Endothelial cell of umbilical vein (primary cell): Measurements from ENCODE around the gene HTR1A. TPM values are rescaled to one million over a fixed set of nuclear protein-coding genes. Genes with fewer than 3 reads are reported as not detected.

Experiments
- BruUV-seq: library from RNA; stranded (reverse); fragments of 400-500 nt; replicated peaks from 2 replicates; lab custom pipeline; 2021; lab: Mats Ljungman, UMichigan
- CTCF ChIA-PET: fragments of 300-600, 350-600 bp; sonication (Branson Sonifier 250); formaldehyde crosslinking; loops from one replicate; lab custom pipeline; 2021; ENCODE audit warnings: antibody characterized with exemption, inconsistent platforms; lab: Charles Lee
- POLR2A ChIA-PET: fragments of 300-600, 350-600 bp; sonication (Branson Sonifier 250); formaldehyde crosslinking; loops from one replicate; lab custom pipeline; 2021; ENCODE audit warnings: antibody characterized with exemption, inconsistent platforms; lab: Charles Lee
- DNase-seq: peaks from one replicate; pipeline ENCODE4 v3.0.0-alpha.2; 2011; ENCODE audit warnings: low read depth, low spot score
- FAIRE-seq: peaks from 2 replicates; lab custom pipeline; 2011; peaks lifted over from hg19 to GRCh38; lab: Jason Lieb, UNC
- H2AFZ ChIP-seq: 2 replicates; pipeline ENCODE4 v1.6.0; 2012; ENCODE audit warnings: low read depth, low read length, control low read depth, inconsistent platforms
- H3K27ac ChIP-seq: 2 replicates; pipeline ENCODE4 v1.5.1; 2011; ENCODE audit warnings: low read depth, mild to moderate bottlenecking, control low read depth, low read length, moderate library complexity; ENCODE audit not compliant: insufficient read depth
- H3K27me3 ChIP-seq, 2 experiments: 2 replicates each; pipeline versions ENCODE4 v1.6.0 to v1.6.1; 2011; ENCODE audit warnings: low read length in 2 of 2, mixed read lengths in 1 of 2; ENCODE audit not compliant: control insufficient read depth in 2 of 2, insufficient read depth in 2 of 2
- H3K36me3 ChIP-seq, 2 experiments: 2 replicates in 1 of 2; 3 replicates in 1 of 2; pipeline ENCODE4 v1.5.1; 2011; ENCODE audit warnings: low read length in 2 of 2, mild to moderate bottlenecking in 1 of 2, moderate library complexity in 1 of 2; ENCODE audit not compliant: control insufficient read depth in 2 of 2, insufficient read depth in 2 of 2; ENCODE audit errors: extremely low read depth in 1 of 2
- H3K4me1 ChIP-seq: 3 replicates; pipeline ENCODE4 v1.5.1; 2011; ENCODE audit warnings: mild to moderate bottlenecking, low read length; ENCODE audit not compliant: control insufficient read depth, insufficient read depth; ENCODE audit errors: extremely low read depth
- H3K4me2 ChIP-seq: 2 replicates; pipeline ENCODE4 v1.6.1; 2011; ENCODE audit warnings: low read length, control low read depth, mixed read lengths; ENCODE audit not compliant: insufficient read depth
- H3K4me3 ChIP-seq, 3 experiments: fragments of 200-600 bp in 1 of 3; sonication (generic), shearing (Covaris generic) in 1 of 3; replicated peaks in 1 of 3; 2 replicates each; pipeline ENCODE4 v1.5.1; 2011 to 2016; ENCODE audit warnings: control low read depth in 3 of 3, low read length in 3 of 3, mild to moderate bottlenecking in 2 of 3, inconsistent platforms in 1 of 3, low read depth in 1 of 3, moderate library complexity in 1 of 3; ENCODE audit not compliant: insufficient read depth in 1 of 3
- H3K79me2 ChIP-seq: 2 replicates; pipeline ENCODE4 v1.6.0; 2012; ENCODE audit warnings: low read length, inconsistent platforms; ENCODE audit not compliant: control insufficient read depth, insufficient read depth
- H3K9ac ChIP-seq: replicated peaks from 2 replicates; pipeline ENCODE3; 2011; ENCODE audit warnings: low read length, control low read depth; ENCODE audit not compliant: insufficient read depth; ENCODE audit errors: extremely low read depth
- H3K9me1 ChIP-seq: replicated peaks from 3 replicates; pipeline ENCODE4 v1.6.0; 2011; ENCODE audit warnings: mild to moderate bottlenecking, low read length; ENCODE audit not compliant: control insufficient read depth, insufficient read depth; ENCODE audit errors: extremely low read depth
- H3K9me3 ChIP-seq: replicated peaks from 2 replicates; pipeline ENCODE4 v1.5.1; 2012; ENCODE audit warnings: low read length, inconsistent platforms; ENCODE audit not compliant: control insufficient read depth, insufficient read depth
- H4K20me1 ChIP-seq: replicated peaks from 2 replicates; pipeline ENCODE3; 2011; ENCODE audit warnings: mild to moderate bottlenecking, low read length; ENCODE audit not compliant: control insufficient read depth, insufficient read depth; ENCODE audit errors: extremely low read depth
- CTCF ChIP-seq, 2 donors: IDR thresholded peaks; 1 replicate in 1 of 2; 2 replicates in 1 of 2; pipeline ENCODE4 v1.5.1; 2011; ENCODE audit warnings: low read length in 2 of 2, mild to moderate bottlenecking in 2 of 2, moderate library complexity in 2 of 2, control low read depth in 1 of 2, inconsistent platforms in 1 of 2, low read depth in 1 of 2; ENCODE audit not compliant: insufficient read depth in 1 of 2; ENCODE audit errors: extremely low read depth in 1 of 2
- EZH2 ChIP-seq: IDR thresholded peaks from 2 replicates; pipeline ENCODE4 v1.6.1; 2012; ENCODE audit warnings: borderline replicate concordance, low read depth, mild to moderate bottlenecking, moderate library complexity, low read length, inconsistent platforms; ENCODE audit not compliant: severe bottlenecking
- FOS ChIP-seq: IDR thresholded peaks from 2 replicates; pipeline ENCODE4 v1.6.1; 2011; ENCODE audit warnings: mild to moderate bottlenecking, low read length, moderate library complexity, borderline replicate concordance; ENCODE audit not compliant: insufficient read depth
- GATA2 ChIP-seq: IDR thresholded peaks from 2 replicates; pipeline ENCODE4 v1.7.0; 2011; ENCODE audit warnings: low read depth, mild to moderate bottlenecking, moderate library complexity, mixed read lengths, low read length; ENCODE audit not compliant: insufficient read length, insufficient read depth
- JUN ChIP-seq: IDR thresholded peaks from 2 replicates; pipeline ENCODE4 v1.6.1; 2011; ENCODE audit warnings: borderline replicate concordance, low read depth; ENCODE audit not compliant: insufficient read length, insufficient read depth
- MYC ChIP-seq: IDR thresholded peaks from one replicate; pipeline ENCODE4 v1.6.1; 2011; ENCODE audit warnings: mild to moderate bottlenecking, low read depth, low read length
- POLR2A ChIP-seq: IDR thresholded peaks from 2 replicates; pipeline ENCODE4 v1.6.1; 2012; ENCODE audit warnings: low read depth, mild to moderate bottlenecking, control low read depth, low read length
- POLR2AphosphoS5 ChIP-seq: IDR thresholded peaks from 2 replicates; pipeline ENCODE4 v1.6.1; 2012; ENCODE audit warnings: low read depth, mild to moderate bottlenecking, control low read depth, low read length, moderate library complexity; ENCODE audit not compliant: insufficient read depth
- dilution Hi-C: fragments of 300-500 bp; cut with MboI; formaldehyde crosslinking; loops from one replicate; pipeline ENCODE4 v1.15.0; 2019; ENCODE audit warnings: low sequenced_read_pairs; ENCODE audit not compliant: extremely low pct_ligation_motif_present
- intact Hi-C: fragments of 100-400 bp; cut with micrococcal nuclease; formaldehyde crosslinking; loops from one replicate; pipeline ENCODE4 v1.10.0; 2022
- polyA plus RNA-seq, 4 experiments: library from polyadenylated mRNA; depleted of rRNA in 3 of 4; stranded (reverse) in 3 of 4; unstranded in 1 of 4; fragments of >200 nt; gene quantifications; 2 replicates each; pipeline versions ENCODE4 v1.2.1 to v1.2.3, GENCODE V29; 2011 to 2012; ENCODE audit warnings: missing spikeins in 1 of 4
- total RNA-seq: library from RNA; stranded (reverse); gene quantifications from 2 replicates; pipeline ENCODE4 v1.2.3, GENCODE V29; 2021
- TF ChIP-seq, protein P1 (sequence below): IDR thresholded peaks from 2 replicates; pipeline ENCODE4 v1.6.1; 2011; ENCODE audit not compliant: insufficient read depth, insufficient read length

The HTR1A gene
- total and polyA plus RNA-seq, 2 donors (not counting 3 experiments of a cell fraction or from before 2014, with no cell fraction given), result not detected

- POLR2A ChIA-PET, result no interaction called here
- Histone ChIP-seq H3K27ac (no peak overlapping the region), H3K9me1 (no peaks in the 10 kb centered on the region), H3K4me2 (no peak overlapping the region), H3K27me3 (no peaks in the 10 kb centered on the region), H3K79me2 (no peaks in the 10 kb centered on the region), H3K9ac (no peak overlapping the region), H3K36me3 (no peaks in the 10 kb centered on the region), H2AFZ (no peak overlapping the region), H3K4me1 (no peaks in the 10 kb centered on the region), H4K20me1 (no peaks in the 10 kb centered on the region), H3K4me3 (no peak overlapping the region), H3K9me3 (peaks cover 2% of the 10 kb centered on the region)
- dilution Hi-C loops, result no loop called here
- no TSS peak for BruUV-seq
- FAIRE-seq (no peak), DNase-seq (no peak)
- intact Hi-C loops, result no loop called here
- CTCF ChIA-PET, result no interaction called here
- TF ChIP-seq POLR2AphosphoS5 (no peak), POLR2A (no peak), EZH2 (no peak), CTCF (IDR thresholded peaks at IDR 0.05; ENCODE audit: extremely low read depth in 1 of 2, insufficient read depth in 1 of 2, low read depth in 1 of 2, low read length in 2 of 2) (no peak), JUN (no peak), MYC (no peak), GATA2 (no peak), FOS (no peak)
- TF ChIP-seq, protein P1, sequence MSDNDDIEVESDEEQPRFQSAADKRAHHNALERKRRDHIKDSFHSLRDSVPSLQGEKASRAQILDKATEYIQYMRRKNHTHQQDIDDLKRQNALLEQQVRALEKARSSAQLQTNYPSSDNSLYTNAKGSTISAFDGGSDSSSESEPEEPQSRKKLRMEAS, result no peak
These were observed 38.3 kb downstream of the HTR1A start for GRCh38 chr5:63923914-63924313.
